Endodermal cell (in vitro differentiated cells): Measurements from ENCODE around the gene TMUB2. TPM values are rescaled to one million over a fixed set of nuclear protein-coding genes. Genes with fewer than 3 reads are reported as not detected.

ENCODE experiments used
- DNase-seq: peaks from one replicate; pipeline ENCODE4 v3.0.0-alpha.2; 2017
- H3K27ac ChIP-seq: 2 replicates; pipeline ENCODE4 v1.5.1; 2013; ENCODE audit warnings: mild to moderate bottlenecking, low read depth, low read length, moderate library complexity
- H3K27me3 ChIP-seq: 2 replicates; pipeline ENCODE4 v1.6.1; 2013; ENCODE audit warnings: mild to moderate bottlenecking, low read length, moderate library complexity; ENCODE audit not compliant: insufficient read depth, control insufficient read depth, poor library complexity, severe bottlenecking
- H3K36me3 ChIP-seq: 2 replicates; pipeline ENCODE4 v1.7.0; 2013; ENCODE audit warnings: mild to moderate bottlenecking, low read length, moderate library complexity; ENCODE audit not compliant: control insufficient read depth, insufficient read depth
- H3K4me1 ChIP-seq: one replicate; pipeline ENCODE4 v1.7.0; 2013; ENCODE audit warnings: low read length; ENCODE audit not compliant: control insufficient read depth, insufficient read depth
- H3K4me3 ChIP-seq: 2 replicates; pipeline ENCODE4 v1.5.1; 2013; ENCODE audit warnings: mild to moderate bottlenecking, low read length, moderate library complexity
- H3K9ac ChIP-seq: 2 replicates; pipeline ENCODE4 v1.6.1; 2013; ENCODE audit warnings: mild to moderate bottlenecking, low read length, moderate library complexity; ENCODE audit not compliant: poor library complexity, severe bottlenecking; ENCODE audit errors: extremely low read depth
- H3K9me3 ChIP-seq: 2 replicates; pipeline ENCODE4 v1.6.1; 2013; ENCODE audit warnings: mild to moderate bottlenecking, low read length, moderate library complexity; ENCODE audit not compliant: control insufficient read depth
- H3K27ac Mint-ChIP-seq: 2 replicates; pipeline ENCODE4 v1.8.0; 2020; ENCODE audit warnings: mixed read lengths
- H3K27me3 Mint-ChIP-seq: 2 replicates; pipeline ENCODE4 v1.8.0; 2021; ENCODE audit warnings: mild to moderate bottlenecking, mixed read lengths; ENCODE audit not compliant: insufficient read depth
- H3K36me3 Mint-ChIP-seq: 2 replicates; pipeline ENCODE4 v1.8.0; 2020; ENCODE audit warnings: low read depth, mixed read lengths
- H3K4me1 Mint-ChIP-seq: 2 replicates; pipeline ENCODE4 v1.8.0; 2020; ENCODE audit warnings: mixed read lengths
- H3K4me3 Mint-ChIP-seq: 2 replicates; pipeline ENCODE4 v1.8.0; 2020; ENCODE audit warnings: mild to moderate bottlenecking, moderate library complexity, mixed read lengths
- H3K9me3 Mint-ChIP-seq: 2 replicates; pipeline ENCODE4 v1.8.0; 2020; ENCODE audit warnings: mild to moderate bottlenecking, mixed read lengths
- CTCF ChIP-seq: fragments of 200-600 bp; sonication (generic); conservative IDR thresholded peaks from 2 replicates; pipeline ENCODE4 v1.5.0; 2021; ENCODE audit warnings: antibody characterized with exemption, mild to moderate bottlenecking
- WGBS, 2 experiments: methylation state at CpG; one replicate each; pipeline versions ENCODE4 v1.1.5 to v1.1.7; 2013; ENCODE audit warnings: missing lambda C conversion rate in 2 of 2, mixed read lengths in 1 of 2; ENCODE audit not compliant: insufficient coverage in 1 of 2, insufficient read length in 1 of 2; 5-methylcytosine and 5-hydroxymethylcytosine counted together
- total RNA-seq, 2 donors: library from RNA; stranded (reverse); fragmentation: NEBNext Ultra II Directional in 1 of 2; extraction: Animal tissue kit (Norgen Biotek cat#: 25700) in 1 of 2; gene quantifications; 2 replicates in 1 of 2; 3 replicates in 1 of 2; pipeline ENCODE4 v1.2.1, GENCODE V29; 2021

Gene TMUB2
- total RNA-seq, 2 donors from 2014 or later = 28.8 to 33.1 TPM

DNA sequence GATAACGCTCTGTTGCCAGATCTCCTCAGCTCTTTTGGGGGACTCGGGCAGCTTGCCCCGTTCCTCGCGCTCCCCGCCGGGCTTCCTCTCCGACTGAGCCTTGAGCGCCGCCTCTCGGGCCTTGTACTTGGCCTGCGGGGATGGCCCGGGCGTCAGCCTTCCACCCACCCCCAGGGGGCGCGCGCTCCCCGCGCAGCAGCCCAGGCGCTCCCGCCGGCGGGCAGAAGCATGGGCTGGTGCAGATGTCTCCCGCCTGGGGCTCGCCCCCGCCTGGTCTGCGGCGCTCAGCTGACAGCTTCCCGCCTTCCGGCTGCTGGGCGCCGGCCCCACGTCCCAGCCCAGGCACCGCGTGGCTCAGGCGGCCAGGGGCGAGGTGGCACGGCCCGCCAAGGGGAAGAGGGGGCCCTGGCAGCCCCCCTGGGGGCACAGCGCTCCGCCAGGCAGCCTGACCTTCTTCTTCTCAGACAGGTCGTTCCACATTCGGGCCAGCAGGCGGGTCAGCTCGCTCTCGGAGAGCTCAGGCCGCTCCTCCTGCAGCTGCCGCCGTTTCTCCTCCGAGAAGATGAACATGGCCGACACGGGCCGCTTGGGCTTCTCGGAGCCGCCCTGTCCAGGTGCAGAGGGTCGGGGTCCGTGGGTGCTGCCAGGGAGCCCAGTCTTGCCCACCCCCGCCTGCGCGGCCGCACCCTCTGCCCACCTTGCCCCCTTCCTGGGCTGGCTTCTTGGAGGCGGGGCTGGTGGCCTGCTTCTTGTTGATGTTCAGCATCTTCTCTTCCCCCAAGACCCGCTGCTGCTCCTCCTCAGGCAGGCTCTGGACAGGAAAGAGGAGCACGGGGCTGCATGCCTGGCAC is 23.8 kb downstream of the TMUB2 start:
- Histone ChIP-seq H3K36me3 (peaks cover 77% of the 10 kb centered on the region), H3K9ac (no peak overlapping the region), H3K27me3 (no peaks in the 10 kb centered on the region), H3K9me3 (no peaks in the 10 kb centered on the region), H3K4me3 (no peak overlapping the region), H3K4me1 (no peaks in the 10 kb centered on the region), H3K27ac (peak overlapping the region; percentile 49)
- H3K4me1 Mint-ChIP-seq = no peaks in the 10 kb centered on the region
- no peaks in the 10 kb centered on the region for H3K27me3 Mint-ChIP-seq
- peak overlapping the region; percentile 72 for H3K27ac Mint-ChIP-seq
- peak; percentile 99 for DNase-seq
- 54 to 58% methylated on average over 25 to 64 of the region's 64 CpGs for WGBS, 2 experiments
- H3K4me3 Mint-ChIP-seq = no peak overlapping the region
- TF ChIP-seq CTCF = peak; percentile 99
- H3K9me3 Mint-ChIP-seq = no peaks in the 10 kb centered on the region
- H3K36me3 Mint-ChIP-seq = peaks cover 66% of the 10 kb centered on the region

GRCh38 chr17:44211281-44212265 is 24.8 kb downstream of the TMUB2 start:
- TF ChIP-seq CTCF = no peak
- H3K36me3 Mint-ChIP-seq = peaks cover 72% of the 10 kb centered on the region

More at GRCh38 chr17:44211281-44212265, 24.8 kb downstream of the TMUB2 start:
- Mint-ChIP-seq H3K27ac (no peak overlapping the region), H3K4me1 (no peaks in the 10 kb centered on the region), H3K9me3 (no peaks in the 10 kb centered on the region), H3K4me3 (no peak overlapping the region), H3K27me3 (no peaks in the 10 kb centered on the region)
- H3K27ac ChIP-seq = peak overlapping the region; percentile 6
- no peaks in the 10 kb centered on the region for H3K27me3 ChIP-seq
- no peaks in the 10 kb centered on the region for H3K9me3 ChIP-seq
- no peak overlapping the region for H3K4me3 ChIP-seq
- 95% methylated on average over 20 to 30 of the region's 30 CpGs for WGBS, 2 experiments
- H3K9ac ChIP-seq = no peak overlapping the region
- peaks cover 1% of the 10 kb centered on the region for H3K4me1 ChIP-seq
- H3K36me3 ChIP-seq = peaks cover 80% of the 10 kb centered on the region
- DNase-seq = peak; percentile 51
